HepG2 (cell line): ENCODE measurements around the gene CDAN1.

Experiments
- BCL6 ChIP-seq: IDR thresholded peaks from 2 replicates; pipeline ENCODE4 v1.6.1; 2016; ENCODE audit warnings: missing genetic modification reagents, missing compliant biosample characterization
- CBFB ChIP-seq: sonication (generic); formaldehyde crosslinking; IDR thresholded peaks from 2 replicates; pipeline ENCODE4 v1.4.0; 2020; ENCODE audit warnings: missing genetic modification reagents
- CBX5 ChIP-seq: sonication (generic); formaldehyde crosslinking; IDR thresholded peaks from 2 replicates; pipeline ENCODE4 v1.4.0; 2020; ENCODE audit warnings: missing genetic modification reagents, borderline replicate concordance
- CEBPB ChIP-seq: IDR thresholded peaks from 2 replicates; pipeline ENCODE4 v1.6.1; 2011; ENCODE audit warnings: low read depth, low read length, improper control_type of control experiment, borderline replicate concordance
- MXI1 ChIP-seq: IDR thresholded peaks from 3 replicates; pipeline ENCODE4 v1.6.1; 2012; ENCODE audit warnings: low read depth, low read length, inconsistent platforms, borderline replicate concordance
- U2AF2 ChIP-seq: fragments of 200-400 bp; formaldehyde crosslinking; IDR thresholded peaks from 2 replicates; pipeline ENCODE4 v1.6.1; 2017; ENCODE audit warnings: low read depth, mild to moderate bottlenecking, low read length
- YY1 ChIP-seq: IDR thresholded peaks from 2 replicates; pipeline ENCODE4 v1.6.1; 2011; ENCODE audit warnings: low read length, low read depth, moderate library complexity, mild to moderate bottlenecking; ENCODE audit not compliant: insufficient read depth, insufficient replicate concordance
- ZFP41 ChIP-seq: sonication (generic); formaldehyde crosslinking; IDR thresholded peaks from 2 replicates; pipeline ENCODE4 v1.4.0; 2020; ENCODE audit warnings: mild to moderate bottlenecking, missing genetic modification reagents, borderline replicate concordance
- ZZZ3 ChIP-seq: sonication (generic); formaldehyde crosslinking; IDR thresholded peaks from 2 replicates; pipeline ENCODE4 v1.4.0; 2020; ENCODE audit warnings: missing genetic modification reagents, mild to moderate bottlenecking, borderline replicate concordance
- TF ChIP-seq, protein P1 (sequence below): fragments of 450-650 bp; IDR thresholded peaks from 2 replicates; pipeline ENCODE4 v1.6.1; 2017; ENCODE audit warnings: mild to moderate bottlenecking
- TF ChIP-seq, protein P2 (sequence below): sonication (generic); formaldehyde crosslinking; IDR thresholded peaks from 2 replicates; pipeline ENCODE4 v1.5.0; 2020; ENCODE audit warnings: mild to moderate bottlenecking, missing genetic modification reagents, moderate library complexity

DNA sequence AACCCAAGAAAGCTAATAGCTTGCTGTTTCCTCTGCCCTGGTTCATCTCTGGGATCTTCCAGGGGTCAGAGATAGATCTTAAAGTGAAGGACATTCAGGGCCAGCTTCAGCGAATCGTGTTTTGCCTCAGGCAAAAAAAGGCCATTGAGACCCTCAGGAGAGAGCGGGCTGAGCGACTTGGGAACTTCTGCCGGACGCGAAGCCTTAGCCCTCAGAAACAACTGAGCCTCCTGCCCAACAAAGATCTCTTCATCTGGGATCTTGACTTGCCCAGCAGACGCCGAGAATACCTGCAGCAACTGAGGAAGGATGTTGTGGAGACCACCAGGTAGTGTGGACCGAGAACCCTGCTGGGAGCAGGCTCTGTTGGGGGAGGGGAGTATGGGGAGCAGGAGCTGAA, 42.5 kb downstream of the CDAN1 start:
- TF ChIP-seq, protein P1, sequence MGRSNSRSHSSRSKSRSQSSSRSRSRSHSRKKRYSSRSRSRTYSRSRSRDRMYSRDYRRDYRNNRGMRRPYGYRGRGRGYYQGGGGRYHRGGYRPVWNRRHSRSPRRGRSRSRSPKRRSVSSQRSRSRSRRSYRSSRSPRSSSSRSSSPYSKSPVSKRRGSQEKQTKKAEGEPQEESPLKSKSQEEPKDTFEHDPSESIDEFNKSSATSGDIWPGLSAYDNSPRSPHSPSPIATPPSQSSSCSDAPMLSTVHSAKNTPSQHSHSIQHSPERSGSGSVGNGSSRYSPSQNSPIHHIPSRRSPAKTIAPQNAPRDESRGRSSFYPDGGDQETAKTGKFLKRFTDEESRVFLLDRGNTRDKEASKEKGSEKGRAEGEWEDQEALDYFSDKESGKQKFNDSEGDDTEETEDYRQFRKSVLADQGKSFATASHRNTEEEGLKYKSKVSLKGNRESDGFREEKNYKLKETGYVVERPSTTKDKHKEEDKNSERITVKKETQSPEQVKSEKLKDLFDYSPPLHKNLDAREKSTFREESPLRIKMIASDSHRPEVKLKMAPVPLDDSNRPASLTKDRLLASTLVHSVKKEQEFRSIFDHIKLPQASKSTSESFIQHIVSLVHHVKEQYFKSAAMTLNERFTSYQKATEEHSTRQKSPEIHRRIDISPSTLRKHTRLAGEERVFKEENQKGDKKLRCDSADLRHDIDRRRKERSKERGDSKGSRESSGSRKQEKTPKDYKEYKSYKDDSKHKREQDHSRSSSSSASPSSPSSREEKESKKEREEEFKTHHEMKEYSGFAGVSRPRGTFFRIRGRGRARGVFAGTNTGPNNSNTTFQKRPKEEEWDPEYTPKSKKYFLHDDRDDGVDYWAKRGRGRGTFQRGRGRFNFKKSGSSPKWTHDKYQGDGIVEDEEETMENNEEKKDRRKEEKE: no peak
- no peak for TF ChIP-seq CBX5
- no peak for TF ChIP-seq BCL6 (CRISPR knock-in tag)
- TF ChIP-seq YY1: no peak
- TF ChIP-seq, protein P2, sequence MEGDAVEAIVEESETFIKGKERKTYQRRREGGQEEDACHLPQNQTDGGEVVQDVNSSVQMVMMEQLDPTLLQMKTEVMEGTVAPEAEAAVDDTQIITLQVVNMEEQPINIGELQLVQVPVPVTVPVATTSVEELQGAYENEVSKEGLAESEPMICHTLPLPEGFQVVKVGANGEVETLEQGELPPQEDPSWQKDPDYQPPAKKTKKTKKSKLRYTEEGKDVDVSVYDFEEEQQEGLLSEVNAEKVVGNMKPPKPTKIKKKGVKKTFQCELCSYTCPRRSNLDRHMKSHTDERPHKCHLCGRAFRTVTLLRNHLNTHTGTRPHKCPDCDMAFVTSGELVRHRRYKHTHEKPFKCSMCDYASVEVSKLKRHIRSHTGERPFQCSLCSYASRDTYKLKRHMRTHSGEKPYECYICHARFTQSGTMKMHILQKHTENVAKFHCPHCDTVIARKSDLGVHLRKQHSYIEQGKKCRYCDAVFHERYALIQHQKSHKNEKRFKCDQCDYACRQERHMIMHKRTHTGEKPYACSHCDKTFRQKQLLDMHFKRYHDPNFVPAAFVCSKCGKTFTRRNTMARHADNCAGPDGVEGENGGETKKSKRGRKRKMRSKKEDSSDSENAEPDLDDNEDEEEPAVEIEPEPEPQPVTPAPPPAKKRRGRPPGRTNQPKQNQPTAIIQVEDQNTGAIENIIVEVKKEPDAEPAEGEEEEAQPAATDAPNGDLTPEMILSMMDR (CRISPR knock-in tag): no peak
- TF ChIP-seq U2AF2: no peak
- TF ChIP-seq ZFP41 (CRISPR knock-in tag): no peak
- no peak for TF ChIP-seq ZZZ3 (CRISPR knock-in tag)
- no peak for TF ChIP-seq CEBPB
- TF ChIP-seq MXI1: no peak
- no peak for TF ChIP-seq CBFB
